GM18508 (cell line): ENCODE results near the gene PABPC1L2A.
"Not testable (repeated sequence)": the region's sequence is repeated elsewhere in the genome, so short reads cannot be mapped to it uniquely, and the experiment has no call there.

ENCODE experiments used
- ATAC-seq: cut with Tn5 transposase; IDR thresholded peaks from one replicate; pipeline ENCODE4 v1.9.1; 2021; ENCODE audit warnings: moderate number of reproducible peaks; ENCODE audit not compliant: insufficient read depth, unreplicated experiment

The PABPC1L2A gene

DNA sequence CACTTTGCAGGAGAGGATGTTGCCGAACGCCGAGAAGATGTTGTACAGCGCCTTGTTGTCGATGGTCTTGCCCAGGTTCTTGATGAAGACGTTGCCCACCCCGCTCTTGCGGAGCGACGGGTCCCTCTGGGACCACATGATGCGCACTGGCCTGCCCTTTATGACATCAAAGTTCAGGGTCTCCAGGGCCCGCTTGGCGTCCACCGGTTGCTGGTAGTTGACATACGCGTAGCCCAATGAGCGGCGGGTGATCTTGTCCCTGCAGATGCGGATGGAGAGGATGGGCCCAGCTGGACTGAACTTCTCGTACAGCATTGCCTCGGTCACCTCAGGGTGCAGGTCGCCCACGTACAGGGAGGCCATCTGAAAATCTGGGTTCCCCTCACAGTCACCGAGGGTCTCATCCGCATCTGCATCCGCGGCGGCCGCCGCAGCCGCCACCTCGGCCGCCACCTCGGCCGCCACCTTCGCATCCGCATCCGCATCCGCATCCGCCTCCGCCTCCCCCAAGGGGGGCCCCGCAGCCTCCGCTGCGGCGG lies at the start of gene PABPC1L2A:
TSS of gene PABPC1L2A (minus strand) at position 489 of the 539 bp plus-strand sequence. CDS start at position 363, 126 bp downstream.
- ATAC-seq: not testable (repeated sequence)

DNA sequence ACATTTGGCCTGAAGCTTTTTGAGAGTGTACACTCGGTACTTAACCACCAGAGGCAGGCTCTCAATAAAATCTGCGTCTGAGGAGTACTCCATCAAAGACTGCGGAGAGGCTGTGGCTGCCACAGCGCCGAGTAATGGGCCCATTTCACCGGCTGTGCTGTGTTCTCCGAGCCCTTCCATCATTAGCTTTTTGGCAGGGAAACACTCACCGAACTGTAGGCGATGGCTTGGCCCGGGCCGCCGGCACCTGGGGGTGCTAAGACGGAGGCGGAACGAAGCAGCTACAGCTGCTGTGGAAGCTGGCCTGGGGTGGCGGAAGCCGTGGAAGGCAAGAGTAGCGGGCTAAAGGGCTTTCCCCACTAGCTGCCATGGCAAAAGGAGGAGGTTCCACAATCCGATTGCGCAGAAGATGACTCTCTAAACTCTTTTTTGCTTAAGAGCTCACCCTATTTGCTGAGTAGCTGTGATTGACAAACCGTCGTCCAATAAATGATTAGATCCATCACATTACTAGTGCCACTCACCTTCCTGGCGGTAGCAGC lies 48.5 kb upstream of the PABPC1L2A start:
- no peak for ATAC-seq

DNA sequence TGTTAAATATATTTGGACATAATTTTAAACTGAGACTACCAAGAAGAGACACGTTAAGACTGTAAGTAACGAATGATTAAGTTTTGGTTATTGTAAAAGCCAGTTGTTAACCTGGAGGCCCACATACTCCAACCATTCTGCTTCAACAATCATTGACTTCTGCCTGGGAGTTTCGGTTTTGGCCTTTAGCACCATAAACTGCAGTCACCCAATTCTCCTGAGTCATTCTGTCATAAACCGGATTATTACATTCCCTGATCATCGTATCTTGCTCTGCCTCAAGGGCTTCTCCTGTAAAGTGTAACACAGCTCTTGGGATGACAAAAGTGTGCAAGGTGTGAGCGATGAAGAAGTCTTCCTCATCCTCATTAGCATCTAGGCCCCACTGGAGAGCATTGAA lies 46.9 kb upstream of the PABPC1L2A start:
- ATAC-seq: no peak

DNA sequence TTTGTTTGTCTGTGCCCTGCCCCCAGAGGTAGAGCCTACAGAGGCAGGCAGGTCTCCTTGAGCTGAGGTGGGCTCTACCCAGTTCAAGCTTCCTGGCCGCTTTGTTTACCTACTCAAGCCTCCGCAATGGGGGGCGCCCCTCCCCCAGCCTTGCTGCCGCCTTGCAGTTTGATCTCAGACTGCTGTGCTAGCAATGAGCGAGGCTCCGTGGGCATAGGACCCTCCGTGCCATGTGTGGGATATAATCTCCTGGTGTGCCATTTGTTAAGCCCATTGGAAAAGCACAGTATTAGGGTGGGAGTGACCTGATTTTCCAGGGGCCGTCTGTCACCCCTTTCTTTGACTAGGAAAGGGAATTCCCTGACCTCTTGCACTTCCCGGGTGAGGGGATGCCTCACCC lies 20.2 kb upstream of the PABPC1L2A start:
- not testable (repeated sequence) for ATAC-seq

DNA sequence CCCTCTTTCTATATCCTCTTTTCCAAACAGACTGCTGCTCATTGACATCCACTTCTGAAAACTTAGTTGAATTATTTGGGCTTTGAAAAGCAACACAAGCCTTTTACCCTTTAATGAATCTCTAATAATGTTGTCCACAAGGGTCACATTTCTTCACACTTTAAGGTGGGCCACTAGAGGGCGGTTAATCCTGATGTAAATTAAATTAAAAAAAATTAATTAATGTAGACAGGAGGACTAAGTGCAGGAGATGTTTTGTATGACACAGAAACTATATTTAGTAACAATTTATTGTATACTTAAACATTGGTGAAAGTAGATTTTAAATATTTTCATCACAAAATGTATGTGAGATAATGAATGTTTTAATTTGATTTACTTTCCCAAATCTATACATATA lies 7.5 kb upstream of the PABPC1L2A start:
- ATAC-seq: not testable (repeated sequence)

DNA sequence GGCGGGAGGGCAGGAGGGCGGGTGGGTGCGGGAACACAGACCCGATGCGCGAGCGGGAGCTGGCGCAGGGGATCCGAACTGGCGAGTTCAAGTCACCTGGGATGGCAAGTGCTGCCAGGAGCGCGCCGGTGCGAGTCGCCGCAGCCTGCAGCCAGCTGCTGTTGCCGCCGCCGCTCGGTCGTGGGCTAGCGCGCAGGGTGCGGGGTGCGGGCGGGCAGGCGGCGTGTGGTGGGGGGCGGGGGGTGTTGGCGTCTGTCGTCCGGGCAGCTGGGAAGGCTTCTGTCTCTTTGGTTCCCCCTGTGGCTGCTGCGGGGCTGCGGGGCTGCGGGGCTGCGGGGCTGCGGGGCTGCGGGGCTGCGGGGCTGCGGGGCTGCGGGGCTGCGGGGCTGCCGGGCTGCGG lies 572 bp upstream of the PABPC1L2A start:
- not testable (repeated sequence) for ATAC-seq

DNA sequence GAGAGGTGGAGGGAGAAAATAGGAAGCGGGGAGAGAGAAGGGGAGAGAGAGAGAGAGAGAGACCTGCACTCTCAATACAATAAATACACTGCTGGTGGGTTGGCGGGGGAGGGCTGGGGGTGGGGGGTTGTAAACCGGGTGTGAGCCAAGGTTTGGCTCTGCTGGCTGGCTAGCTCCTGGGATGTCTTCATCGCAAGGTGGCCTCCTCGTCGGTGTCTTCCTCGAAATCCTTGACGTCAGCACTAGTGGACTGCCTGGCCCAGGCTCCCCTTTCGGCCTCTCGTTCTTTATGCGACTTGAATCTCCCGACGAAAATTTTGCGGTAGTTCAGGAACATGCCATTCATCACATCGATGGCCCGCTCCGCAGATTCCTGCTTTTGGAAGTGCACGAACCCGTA lies 715 bp downstream of the PABPC1L2A start:
- ATAC-seq: not testable (repeated sequence)

DNA sequence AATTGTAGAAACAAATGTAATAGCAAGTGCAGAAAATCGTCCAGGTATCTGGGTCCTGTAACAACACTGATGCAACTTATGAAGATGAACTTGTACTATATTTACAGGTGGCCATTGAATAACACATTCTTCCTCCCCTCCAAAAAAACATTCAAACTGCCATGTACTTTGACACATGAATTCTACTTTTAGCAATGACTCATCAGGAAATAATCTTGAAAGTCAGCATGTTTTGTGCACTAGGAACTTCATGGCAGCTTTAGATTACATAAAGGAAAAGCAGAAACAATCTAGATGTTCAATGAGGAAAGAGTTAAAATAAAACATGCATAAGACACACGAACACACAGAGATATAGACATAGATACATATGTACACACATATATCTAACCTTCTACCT lies 2.5 kb downstream of the PABPC1L2A start:
- no peak for ATAC-seq

DNA sequence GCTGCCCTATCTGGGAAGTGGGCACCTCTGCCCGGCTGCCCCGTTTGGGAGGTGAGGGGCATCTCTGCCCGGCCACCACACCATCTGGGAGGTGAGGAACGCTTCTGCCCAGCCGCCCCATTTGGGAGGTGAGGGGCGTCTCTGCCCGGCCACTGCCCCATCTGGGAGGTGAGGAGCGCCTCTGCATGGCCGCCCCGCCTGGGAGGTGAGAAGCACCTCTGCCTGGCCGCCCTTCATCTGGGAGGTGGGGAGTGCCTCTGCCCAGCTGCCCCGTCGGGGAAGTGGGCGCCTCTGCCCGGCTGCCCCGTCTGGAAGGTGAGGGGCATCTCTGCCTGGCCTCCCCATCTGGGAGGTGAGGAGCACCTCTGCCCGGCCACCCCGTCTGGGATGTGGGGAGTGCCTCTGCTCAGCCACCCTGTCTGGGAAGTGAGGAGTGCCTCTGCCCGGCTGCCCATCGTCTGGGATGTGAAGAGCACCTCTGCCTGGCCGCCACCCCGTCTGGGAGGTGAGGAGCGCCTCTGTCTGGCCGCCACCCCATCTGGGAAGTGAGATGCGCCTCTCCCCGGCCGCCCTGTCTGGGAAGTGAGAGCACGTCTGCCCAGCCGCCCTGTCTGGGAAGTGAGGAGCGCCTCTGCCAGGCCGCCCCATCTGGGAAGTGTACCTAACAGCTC lies 9.8 kb downstream of the PABPC1L2A start:
- ATAC-seq: no peak

DNA sequence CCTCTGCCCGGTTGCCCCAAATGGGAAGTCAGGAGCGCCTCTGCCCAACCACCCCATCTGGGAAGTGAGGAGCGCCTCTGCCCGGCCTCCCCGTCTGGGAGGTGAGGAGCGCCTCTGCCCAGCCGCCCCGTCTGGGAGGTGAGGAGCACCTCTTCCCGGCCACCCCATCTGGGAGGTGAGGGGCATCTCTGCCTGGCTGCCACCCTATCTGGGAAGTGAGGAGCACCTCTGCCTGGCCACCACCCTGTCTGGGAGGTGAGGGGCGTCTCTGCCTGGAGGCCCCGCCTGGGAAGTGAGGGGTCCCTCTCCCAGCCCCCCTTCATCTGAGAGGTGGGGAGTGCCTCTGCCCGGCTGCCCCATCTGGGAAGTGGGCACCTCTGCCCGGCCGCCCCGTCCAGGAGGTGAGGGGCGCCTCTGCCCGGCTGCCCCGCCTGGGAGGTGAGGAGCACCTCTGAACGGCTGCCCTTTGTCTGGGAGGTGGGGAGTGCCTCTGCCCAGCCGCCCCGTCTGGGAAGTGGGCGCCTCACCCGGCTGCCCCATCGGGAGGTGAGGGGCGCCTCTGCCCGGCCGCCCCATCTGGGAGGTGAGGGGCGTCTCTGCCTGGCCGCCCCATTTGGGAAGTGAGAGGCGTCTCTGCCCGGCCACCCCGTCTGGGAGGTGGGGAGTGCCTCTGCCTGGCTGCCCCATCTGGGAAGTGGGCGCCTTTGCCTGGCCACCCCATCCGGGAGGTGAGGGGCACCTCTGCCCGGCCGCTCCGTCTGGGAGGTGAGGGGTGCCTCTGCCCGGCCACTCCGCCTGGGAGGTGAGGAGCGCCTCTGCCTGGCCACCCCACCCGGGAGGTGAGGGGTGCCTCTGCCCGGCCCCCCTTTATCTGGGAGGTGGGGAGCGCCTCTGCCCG lies 10.6 kb downstream of the PABPC1L2A start:
- ATAC-seq: no peak

DNA sequence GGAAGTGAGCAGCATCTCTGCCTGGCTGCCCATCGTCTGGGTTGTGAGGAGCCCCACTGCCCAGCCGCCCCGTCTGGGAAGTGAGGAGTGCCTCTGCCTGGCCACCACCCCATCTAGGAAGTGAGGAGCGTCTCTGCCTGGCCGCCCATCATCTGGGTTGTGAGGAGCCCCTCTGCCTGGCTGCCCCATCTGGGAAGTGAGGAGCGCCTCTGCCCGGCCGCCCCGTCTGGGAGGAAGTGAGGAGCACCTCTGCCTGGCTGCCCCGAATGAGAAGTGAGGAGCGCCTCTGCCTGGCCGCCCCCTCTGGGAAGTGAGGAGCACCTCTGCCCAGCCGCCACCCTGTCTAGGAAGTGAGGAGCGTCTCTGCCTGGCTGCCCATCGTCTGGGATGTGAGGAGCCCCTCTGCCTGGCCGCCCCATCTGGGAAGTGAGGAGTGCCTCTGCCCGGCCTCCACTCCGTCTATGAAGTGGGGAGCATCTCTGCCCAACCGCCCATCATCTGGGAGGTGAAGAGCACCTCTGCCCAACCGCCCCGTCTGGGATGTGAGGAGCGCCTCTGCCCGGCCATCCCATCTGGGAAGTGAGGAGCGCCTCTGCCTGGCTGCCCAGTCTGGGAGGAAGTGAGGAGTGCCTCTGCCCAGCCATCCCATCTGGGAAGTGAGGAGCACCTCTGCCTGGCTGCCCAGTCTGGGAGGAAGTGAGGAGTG lies 11.4 kb downstream of the PABPC1L2A start:
- not testable (repeated sequence) for ATAC-seq

DNA sequence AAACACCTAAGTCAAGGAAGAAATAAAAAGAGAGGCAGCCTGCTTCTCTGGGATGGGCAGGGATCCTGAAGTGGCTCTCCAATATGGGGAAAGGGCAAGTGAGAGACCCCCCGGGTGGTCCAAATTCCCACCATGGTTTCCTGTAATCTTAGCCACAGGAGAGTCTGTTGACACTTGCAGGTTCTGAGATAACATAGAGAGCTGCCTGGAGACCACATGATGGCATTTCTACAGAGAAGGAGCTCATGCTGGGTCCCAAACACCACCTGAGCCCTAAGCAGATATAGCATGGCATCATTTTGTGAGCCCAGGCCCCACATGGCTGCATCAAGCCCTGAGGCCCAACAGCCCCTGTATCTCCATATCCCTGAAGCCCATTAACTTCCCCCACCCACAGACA lies 50.4 kb downstream of the PABPC1L2A start:
- no peak for ATAC-seq
